Right atrium auricular region (tissue), 2 donors: ENCODE results near the gene SLC18A2. TPM values are rescaled to one million over a fixed set of nuclear protein-coding genes. Genes with fewer than 3 reads are reported as not detected.

Experiments
- DNase-seq: peaks from one replicate; pipeline ENCODE4 v3.0.0-alpha.2; 2019; ENCODE audit warnings: low spot score
- H3K27ac ChIP-seq, 2 donors: fragments of 200-600 bp; sonication (generic); 1 replicate in 1 of 2; 2 replicates in 1 of 2; pipeline ENCODE4 v1.5.1; 2016 to 2019
- H3K27me3 ChIP-seq, 2 donors: fragments of 200-600 bp; sonication (generic); one replicate each; pipeline versions ENCODE4 v1.5.1 to v1.6.0; 2017 to 2019
- H3K36me3 ChIP-seq: fragments of 200-600 bp; sonication (generic); one replicate; pipeline ENCODE4 v1.5.1; 2016
- H3K4me1 ChIP-seq, 2 donors: fragments of 200-600 bp; sonication (generic); one replicate each; pipeline versions ENCODE4 v1.5.1 to v1.6.0; 2017 to 2019
- H3K4me3 ChIP-seq, 2 donors: fragments of 200-600 bp; sonication (generic); 1 replicate in 1 of 2; 2 replicates in 1 of 2; pipeline ENCODE4 v1.5.1; 2017 to 2019; ENCODE audit warnings: mild to moderate bottlenecking in 1 of 2, moderate library complexity in 1 of 2
- H3K9me3 ChIP-seq, 2 donors: fragments of 200-600 bp; sonication (generic); one replicate each; pipeline ENCODE4 v1.5.1; 2019
- total RNA-seq, 2 donors: library from RNA; depleted of rRNA; stranded (reverse); fragments of >200 nt; gene quantifications; one replicate each; pipeline ENCODE4 v1.1.0, GENCODE V29; 2016
- TF ChIP-seq, protein P1 (sequence below), 2 donors: fragments of 200-600 bp; sonication (generic); IDR thresholded peaks; one replicate each; pipeline ENCODE4 v1.5.1; 2019; ENCODE audit warnings: antibody characterized with exemption in 2 of 2

Gene SLC18A2
- total RNA-seq = under 1 TPM in 1 of 2 donors, not detected in 1; 0.22 TPM

DNA sequence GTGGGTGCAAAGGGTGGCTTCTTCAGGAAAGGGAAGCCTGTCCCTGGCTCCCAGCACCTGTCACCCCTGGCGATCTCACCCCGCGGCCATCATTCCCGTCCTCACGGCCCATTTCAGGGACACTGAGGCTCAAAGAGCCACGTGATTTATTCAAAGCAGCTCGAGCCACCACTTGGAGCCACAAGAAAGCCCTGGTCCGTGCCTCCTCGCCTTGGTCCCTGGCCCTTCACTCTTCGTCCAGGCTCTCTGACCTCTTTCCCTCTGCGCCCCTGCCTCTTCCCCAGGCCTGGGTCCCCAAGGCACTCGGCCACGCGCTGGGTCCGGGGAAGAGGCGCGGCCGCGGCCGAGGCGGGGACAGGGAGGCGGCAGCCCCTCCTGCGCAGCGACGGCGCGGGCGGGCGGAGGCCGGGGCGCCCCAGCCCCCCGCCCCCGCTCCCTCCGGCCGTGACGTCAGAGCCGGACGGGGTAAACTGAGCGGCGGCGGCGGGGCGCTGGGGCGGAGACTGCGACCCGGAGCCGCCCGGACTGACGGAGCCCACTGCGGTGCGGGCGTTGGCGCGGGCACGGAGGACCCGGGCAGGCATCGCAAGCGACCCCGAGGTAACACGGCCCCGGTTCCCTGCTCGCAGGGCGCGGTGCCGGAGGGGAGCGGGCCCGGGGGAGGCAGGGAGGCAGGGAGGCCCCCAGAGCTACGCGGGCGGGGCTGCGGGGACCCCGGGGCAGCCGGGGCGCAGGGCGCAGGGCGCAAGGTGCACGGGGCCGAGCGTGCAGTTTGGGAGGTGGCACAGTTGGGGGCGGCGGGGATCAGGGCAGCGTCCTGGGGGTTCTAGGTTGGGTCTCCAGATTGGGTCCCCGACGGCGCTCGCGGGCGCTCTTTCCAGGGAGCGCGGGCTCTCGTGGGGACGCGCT is at the start of gene SLC18A2:
SLC18A2 (plus strand) TSS at position 494 of the 909 bp plus-strand sequence. CDS start 580 bp downstream, outside the sequence.
- TF ChIP-seq, protein P1, sequence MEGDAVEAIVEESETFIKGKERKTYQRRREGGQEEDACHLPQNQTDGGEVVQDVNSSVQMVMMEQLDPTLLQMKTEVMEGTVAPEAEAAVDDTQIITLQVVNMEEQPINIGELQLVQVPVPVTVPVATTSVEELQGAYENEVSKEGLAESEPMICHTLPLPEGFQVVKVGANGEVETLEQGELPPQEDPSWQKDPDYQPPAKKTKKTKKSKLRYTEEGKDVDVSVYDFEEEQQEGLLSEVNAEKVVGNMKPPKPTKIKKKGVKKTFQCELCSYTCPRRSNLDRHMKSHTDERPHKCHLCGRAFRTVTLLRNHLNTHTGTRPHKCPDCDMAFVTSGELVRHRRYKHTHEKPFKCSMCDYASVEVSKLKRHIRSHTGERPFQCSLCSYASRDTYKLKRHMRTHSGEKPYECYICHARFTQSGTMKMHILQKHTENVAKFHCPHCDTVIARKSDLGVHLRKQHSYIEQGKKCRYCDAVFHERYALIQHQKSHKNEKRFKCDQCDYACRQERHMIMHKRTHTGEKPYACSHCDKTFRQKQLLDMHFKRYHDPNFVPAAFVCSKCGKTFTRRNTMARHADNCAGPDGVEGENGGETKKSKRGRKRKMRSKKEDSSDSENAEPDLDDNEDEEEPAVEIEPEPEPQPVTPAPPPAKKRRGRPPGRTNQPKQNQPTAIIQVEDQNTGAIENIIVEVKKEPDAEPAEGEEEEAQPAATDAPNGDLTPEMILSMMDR (IDR thresholded peaks at IDR 0.05) = no peak
- Histone ChIP-seq H3K4me3 (peak within 1 kb of the TSS in 1 of 2 donors; percentile 31), H3K9me3 (no peaks in the 10 kb centered on the region), H3K36me3 (no peaks in the 10 kb centered on the region), H3K27me3 (peaks cover 0 to 14% of the 10 kb centered on the region in 2 donors), H3K27ac (no peak within 1 kb of the TSS), H3K4me1 (peaks cover 0 to 14% of the 10 kb centered on the region in 2 donors)
- DNase-seq = no peak

DNA sequence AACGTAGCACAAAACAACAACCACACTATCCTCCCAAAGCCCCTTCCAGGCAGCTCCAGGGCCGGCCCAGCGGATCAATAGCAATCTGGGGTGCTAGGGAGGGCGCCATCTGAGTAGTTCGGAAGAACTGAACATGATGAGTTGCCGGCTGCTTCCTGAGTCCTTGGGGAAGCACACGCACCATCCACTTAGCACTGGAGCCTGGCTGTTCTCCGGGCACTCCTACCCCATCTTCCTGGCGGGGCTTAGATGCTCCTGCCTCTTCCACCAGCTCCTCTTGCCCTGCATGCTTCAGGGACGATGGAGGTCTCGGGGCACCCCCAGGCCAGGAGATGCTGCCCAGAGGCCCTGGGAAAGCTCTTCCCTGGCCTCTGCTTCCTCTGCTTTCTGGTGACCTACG is 43.7 kb upstream of the SLC18A2 start, which contains the start of gene KCNK18:
KCNK18 (plus strand) TSS at position 301 of the 400 bp plus-strand sequence; CDS start at position 301, 0 bp downstream.
- Histone ChIP-seq H3K9me3 (no peaks in the 10 kb centered on the region), H3K4me1 (no peaks in the 10 kb centered on the region), H3K4me3 (no peak within 1 kb of the TSS), H3K27me3 (no peaks in the 10 kb centered on the region), H3K36me3 (no peaks in the 10 kb centered on the region), H3K27ac (no peak within 1 kb of the TSS)
- TF ChIP-seq, protein P1 (IDR thresholded peaks at IDR 0.05) = no peak
- no peak for DNase-seq

DNA sequence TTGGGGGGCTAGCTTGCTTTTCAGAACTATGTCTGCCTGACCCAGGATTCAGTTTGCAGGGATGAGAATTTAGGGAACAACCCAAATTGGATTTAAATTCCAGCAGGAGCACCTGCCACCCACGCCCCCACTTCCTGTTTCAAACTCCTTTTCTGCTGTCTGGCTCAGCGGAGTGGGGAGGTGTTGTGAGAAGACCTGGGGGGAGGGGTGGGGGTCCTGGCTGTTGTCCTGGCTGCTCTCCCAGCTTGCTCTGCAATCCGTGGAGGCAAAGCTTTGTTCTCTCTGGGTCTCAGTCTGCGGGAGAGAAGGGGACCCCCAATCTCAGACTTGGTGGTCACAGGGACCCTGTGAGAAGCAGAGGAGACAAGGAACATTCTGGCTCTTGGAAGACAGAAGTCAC is 42.8 kb upstream of the SLC18A2 start:
- TF ChIP-seq, protein P1 (IDR thresholded peaks at IDR 0.05) = no peak
- H3K9me3 ChIP-seq = no peaks in the 10 kb centered on the region
- H3K27me3 ChIP-seq = no peaks in the 10 kb centered on the region
- DNase-seq = no peak
- no peaks in the 10 kb centered on the region for H3K36me3 ChIP-seq
- no peak overlapping the region for H3K4me3 ChIP-seq
- no peak overlapping the region for H3K27ac ChIP-seq
- no peaks in the 10 kb centered on the region for H3K4me1 ChIP-seq

DNA sequence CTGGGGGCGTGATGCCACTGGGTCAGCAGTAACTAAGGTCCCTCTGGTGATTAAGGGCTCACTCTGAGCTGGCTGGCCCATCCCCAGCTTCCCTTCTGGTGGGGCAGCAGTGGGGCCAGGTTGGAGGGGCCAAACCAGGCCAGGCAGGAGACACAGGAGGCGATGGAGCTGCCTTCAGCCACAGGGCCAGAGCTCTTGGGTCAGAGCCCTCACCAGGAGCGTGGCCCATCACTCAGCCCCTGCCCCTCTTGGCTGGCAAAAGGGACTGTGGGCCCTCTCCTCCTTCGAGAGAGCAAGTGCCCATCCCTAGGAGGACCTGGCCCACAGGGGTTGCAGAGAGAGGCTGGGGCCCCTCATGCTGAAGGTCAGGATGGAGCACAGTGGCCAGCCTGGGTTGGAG is 39.1 kb upstream of the SLC18A2 start:
- H3K4me1 ChIP-seq = no peaks in the 10 kb centered on the region
- H3K27ac ChIP-seq = no peak overlapping the region
- H3K27me3 ChIP-seq = no peaks in the 10 kb centered on the region
- no peaks in the 10 kb centered on the region for H3K36me3 ChIP-seq
- DNase-seq = no peak
- H3K9me3 ChIP-seq = peaks cover 0 to 8% of the 10 kb centered on the region in 2 donors
- H3K4me3 ChIP-seq = no peak overlapping the region
- TF ChIP-seq, protein P1 (IDR thresholded peaks at IDR 0.05) = no peak

DNA sequence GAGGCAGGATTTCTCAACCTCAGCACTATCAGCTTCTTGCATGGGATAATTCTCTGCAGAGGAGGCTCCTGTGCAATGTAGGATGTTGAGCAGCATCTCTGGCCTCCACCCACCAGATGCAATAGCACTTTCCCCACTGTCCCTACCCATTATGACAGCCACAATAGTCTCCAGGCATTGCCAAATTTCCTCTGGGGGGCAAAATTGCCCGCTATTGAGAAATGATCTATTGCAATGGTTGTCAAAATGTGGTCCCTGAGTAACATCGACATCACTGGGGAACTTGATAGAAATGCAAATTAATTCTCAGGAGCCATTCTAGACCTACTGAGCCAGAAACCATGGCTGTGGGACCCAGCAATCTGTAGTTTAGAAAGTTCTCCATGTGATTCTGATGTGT is 36.6 kb upstream of the SLC18A2 start:
- Histone ChIP-seq H3K27me3 (no peaks in the 10 kb centered on the region), H3K27ac (no peak overlapping the region), H3K4me1 (no peaks in the 10 kb centered on the region), H3K4me3 (no peak overlapping the region), H3K9me3 (peaks cover 0 to 8% of the 10 kb centered on the region in 2 donors), H3K36me3 (no peaks in the 10 kb centered on the region)
- DNase-seq = no peak
- TF ChIP-seq, protein P1 (IDR thresholded peaks at IDR 0.05) = no peak
